Rectal smooth muscle tissue (tissue), 1 donor: ENCODE measurements around the gene SCAF1.

Experiments
- H3K27ac ChIP-seq: one replicate; pipeline ENCODE4 v1.7.0; 2013; ENCODE audit warnings: low read depth, low read length, inconsistent platforms
- H3K27me3 ChIP-seq: one replicate; pipeline ENCODE4 v1.7.0; 2013; ENCODE audit warnings: low read length; ENCODE audit not compliant: control insufficient read depth, insufficient read depth
- H3K36me3 ChIP-seq: one replicate; pipeline ENCODE4 v1.7.0; 2013; ENCODE audit warnings: low read length; ENCODE audit not compliant: control insufficient read depth, insufficient read depth
- H3K4me1 ChIP-seq: one replicate; pipeline ENCODE4 v1.7.0; 2013; ENCODE audit warnings: low read length; ENCODE audit not compliant: control insufficient read depth, insufficient read depth
- H3K4me3 ChIP-seq: one replicate; pipeline ENCODE4 v1.7.0; 2013; ENCODE audit warnings: low read length
- H3K9ac ChIP-seq: one replicate; pipeline ENCODE4 v1.7.0; 2013; ENCODE audit warnings: low read length

The SCAF1 gene

DNA sequence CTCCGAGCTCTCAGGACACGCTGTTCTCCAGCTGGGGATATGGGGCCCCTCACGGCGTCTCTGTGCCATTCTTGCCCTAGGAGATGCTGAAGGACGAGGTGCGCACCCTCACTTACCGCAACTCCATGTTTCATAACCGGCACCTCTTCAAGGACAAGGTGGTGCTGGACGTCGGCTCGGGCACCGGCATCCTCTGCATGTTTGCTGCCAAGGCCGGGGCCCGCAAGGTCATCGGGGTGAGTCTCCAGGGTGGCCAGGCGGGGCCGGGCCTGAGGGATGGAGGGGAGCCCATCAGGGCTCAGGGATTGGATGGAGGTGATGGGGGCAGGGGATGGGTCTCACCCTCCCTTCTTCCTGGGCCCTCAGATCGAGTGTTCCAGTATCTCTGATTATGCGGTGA is 39.8 kb downstream of the SCAF1 start:
- peaks cover 23% of the 10 kb centered on the region for H3K36me3 ChIP-seq
- H3K27me3 ChIP-seq = no peaks in the 10 kb centered on the region
- peaks cover 6% of the 10 kb centered on the region for H3K4me1 ChIP-seq
- no peak overlapping the region for H3K9ac ChIP-seq
- no peak overlapping the region for H3K27ac ChIP-seq
- H3K4me3 ChIP-seq = no peak overlapping the region

DNA sequence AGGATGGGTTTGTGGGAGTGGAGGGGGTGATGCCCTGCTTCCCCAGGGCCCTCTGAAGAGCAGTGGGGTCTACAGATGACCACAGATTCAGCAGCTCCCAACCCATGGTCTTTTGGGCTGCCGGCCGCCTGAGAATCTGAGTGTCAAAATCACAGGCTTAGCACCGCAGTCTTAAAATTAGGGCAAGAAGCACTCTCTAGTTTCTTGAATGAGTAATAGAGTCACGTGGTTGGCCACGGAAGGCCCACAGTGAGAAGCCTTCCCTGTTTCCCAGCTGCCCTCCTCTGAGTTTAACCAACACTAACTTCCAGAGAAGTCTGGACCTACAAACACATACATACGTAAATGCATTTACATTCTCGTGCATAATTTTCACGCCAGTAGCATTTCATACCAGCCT is 40.3 kb downstream of the SCAF1 start:
- H3K9ac ChIP-seq = no peak overlapping the region
- H3K36me3 ChIP-seq = peaks cover 23% of the 10 kb centered on the region
- no peak overlapping the region for H3K4me3 ChIP-seq
- no peak overlapping the region for H3K27ac ChIP-seq
- H3K27me3 ChIP-seq = no peaks in the 10 kb centered on the region
- peaks cover 6% of the 10 kb centered on the region for H3K4me1 ChIP-seq

DNA sequence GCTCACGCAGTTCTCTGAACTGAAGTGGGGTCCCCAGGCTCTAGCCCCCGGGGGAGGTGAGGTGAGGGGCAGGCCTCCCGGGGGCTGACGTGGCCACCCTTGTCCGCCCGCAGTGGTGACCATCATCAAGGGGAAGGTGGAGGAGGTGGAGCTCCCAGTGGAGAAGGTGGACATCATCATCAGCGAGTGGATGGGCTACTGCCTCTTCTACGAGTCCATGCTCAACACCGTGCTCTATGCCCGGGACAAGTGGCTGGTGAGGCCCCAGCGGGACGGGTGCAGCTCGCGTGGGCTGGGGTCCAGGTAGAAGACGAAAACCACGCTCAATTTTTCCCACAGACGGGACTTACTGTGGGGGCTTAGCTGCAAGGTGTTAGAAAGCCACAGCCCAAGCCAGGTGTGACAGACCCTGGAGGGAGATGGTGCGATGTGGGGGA is 41.8 kb downstream of the SCAF1 start:
- Histone ChIP-seq H3K4me3 (no peak overlapping the region), H3K27ac (no peak overlapping the region), H3K36me3 (peaks cover 25% of the 10 kb centered on the region), H3K9ac (no peak overlapping the region), H3K27me3 (no peaks in the 10 kb centered on the region), H3K4me1 (peaks cover 4% of the 10 kb centered on the region)

GRCh38 chr19:49684251-49684982 is 42.4 kb downstream of the SCAF1 start:
- Histone ChIP-seq H3K9ac (no peak overlapping the region), H3K4me1 (peaks cover 4% of the 10 kb centered on the region), H3K36me3 (peaks cover 25% of the 10 kb centered on the region), H3K27ac (no peak overlapping the region), H3K27me3 (peaks cover under 1% of the 10 kb centered on the region), H3K4me3 (no peak overlapping the region)

- Histone ChIP-seq H3K9ac (no peak overlapping the region), H3K36me3 (peaks cover 25% of the 10 kb centered on the region), H3K4me3 (no peak overlapping the region), H3K4me1 (peaks cover 8% of the 10 kb centered on the region), H3K27ac (no peak overlapping the region), H3K27me3 (peaks cover 7% of the 10 kb centered on the region)
Observed at GRCh38 chr19:49684983-49685553, 43.1 kb downstream of the SCAF1 start.

- Histone ChIP-seq H3K27ac (no peak overlapping the region), H3K4me3 (no peak overlapping the region), H3K4me1 (peaks cover 7% of the 10 kb centered on the region), H3K36me3 (peaks cover 25% of the 10 kb centered on the region), H3K9ac (no peak overlapping the region), H3K27me3 (peaks cover 10% of the 10 kb centered on the region)
Observed at GRCh38 chr19:49685845-49686332, 43.9 kb downstream of the SCAF1 start.

GRCh38 chr19:49686503-49687088 is 44.6 kb downstream of the SCAF1 start:
- H3K36me3 ChIP-seq = peaks cover 25% of the 10 kb centered on the region
- H3K4me1 ChIP-seq = peaks cover 7% of the 10 kb centered on the region
- no peak overlapping the region for H3K4me3 ChIP-seq
- no peak overlapping the region for H3K27ac ChIP-seq
- H3K27me3 ChIP-seq = peaks cover 10% of the 10 kb centered on the region
- no peak overlapping the region for H3K9ac ChIP-seq

- Histone ChIP-seq H3K27ac (no peak overlapping the region), H3K27me3 (peaks cover 10% of the 10 kb centered on the region), H3K9ac (no peak overlapping the region), H3K4me3 (no peak overlapping the region), H3K36me3 (peaks cover 20% of the 10 kb centered on the region), H3K4me1 (peaks cover 7% of the 10 kb centered on the region)
Observed at GRCh38 chr19:49687150-49687549, 45.1 kb downstream of the SCAF1 start.

DNA sequence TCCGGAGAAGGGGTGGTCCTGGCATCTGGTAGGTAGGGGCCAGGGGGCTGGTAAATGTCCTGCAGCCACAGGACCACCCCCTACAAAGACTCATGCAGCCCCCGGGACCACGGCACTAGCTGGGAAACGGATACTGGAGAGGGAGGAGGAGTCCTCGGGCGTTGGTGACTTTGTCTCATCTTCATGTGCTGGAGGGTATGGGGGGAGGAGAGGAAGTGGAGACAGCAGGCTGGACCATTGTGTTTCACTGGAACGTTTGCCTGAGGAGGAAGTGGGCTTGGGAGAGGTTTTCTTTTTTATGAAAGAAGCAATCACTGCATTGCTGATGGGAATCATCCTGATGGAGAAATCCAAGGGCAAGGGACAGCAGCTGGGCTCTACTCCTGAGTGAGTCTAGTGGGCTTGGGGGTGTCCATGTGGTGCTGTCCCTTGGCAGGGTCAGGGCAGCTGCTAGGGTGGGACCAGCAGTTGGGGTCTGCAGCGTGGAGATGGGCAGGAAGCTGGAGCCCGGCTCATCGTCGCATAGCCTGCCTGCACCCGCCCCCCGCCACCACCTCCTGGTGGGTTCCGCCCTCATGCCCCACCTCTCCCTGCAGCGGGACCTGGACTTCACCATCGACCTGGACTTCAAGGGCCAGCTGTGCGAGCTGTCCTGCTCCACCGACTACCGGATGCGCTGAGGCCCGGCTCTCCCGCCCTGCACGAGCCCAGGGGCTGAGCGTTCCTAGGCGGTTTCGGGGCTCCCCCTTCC is 45.7 kb downstream of the SCAF1 start:
- H3K27me3 ChIP-seq = peaks cover 10% of the 10 kb centered on the region
- no peak overlapping the region for H3K9ac ChIP-seq
- no peak overlapping the region for H3K27ac ChIP-seq
- peaks cover 17% of the 10 kb centered on the region for H3K36me3 ChIP-seq
- no peak overlapping the region for H3K4me3 ChIP-seq
- H3K4me1 ChIP-seq = peaks cover 7% of the 10 kb centered on the region

DNA sequence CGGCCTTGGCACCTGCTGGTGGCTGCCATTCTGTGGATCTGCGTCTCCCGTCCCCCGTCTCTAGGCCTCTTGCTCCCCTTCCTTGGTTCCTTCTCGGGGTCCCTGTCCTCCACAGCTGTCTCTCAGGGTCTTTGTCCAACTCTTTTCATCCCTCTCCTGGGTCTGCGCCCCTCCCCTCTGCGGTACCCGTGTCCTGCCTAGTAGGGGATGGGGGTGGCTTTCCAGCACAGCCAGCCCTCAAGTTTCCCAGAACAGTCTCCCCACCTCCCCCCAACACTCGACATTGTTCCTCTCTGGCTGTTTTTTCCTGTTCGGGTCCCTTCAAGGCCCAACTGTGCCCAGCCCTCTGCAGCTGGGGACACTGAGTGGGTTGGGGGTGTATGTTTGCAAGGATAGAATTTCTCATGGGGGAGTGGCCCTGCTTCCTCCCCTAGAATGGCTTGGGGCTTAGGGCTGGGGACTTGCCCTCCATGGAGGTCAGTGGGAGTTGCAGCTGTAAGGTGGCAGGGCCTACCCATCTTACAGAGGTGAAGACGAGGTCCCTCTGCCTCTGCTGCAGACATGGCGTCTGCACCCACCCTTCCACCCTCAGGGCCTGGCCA is 46.6 kb downstream of the SCAF1 start:
- Histone ChIP-seq H3K9ac (no peak overlapping the region), H3K4me1 (peaks cover 7% of the 10 kb centered on the region), H3K36me3 (peaks cover 15% of the 10 kb centered on the region), H3K4me3 (no peak overlapping the region), H3K27me3 (peaks cover 10% of the 10 kb centered on the region), H3K27ac (no peak overlapping the region)

DNA sequence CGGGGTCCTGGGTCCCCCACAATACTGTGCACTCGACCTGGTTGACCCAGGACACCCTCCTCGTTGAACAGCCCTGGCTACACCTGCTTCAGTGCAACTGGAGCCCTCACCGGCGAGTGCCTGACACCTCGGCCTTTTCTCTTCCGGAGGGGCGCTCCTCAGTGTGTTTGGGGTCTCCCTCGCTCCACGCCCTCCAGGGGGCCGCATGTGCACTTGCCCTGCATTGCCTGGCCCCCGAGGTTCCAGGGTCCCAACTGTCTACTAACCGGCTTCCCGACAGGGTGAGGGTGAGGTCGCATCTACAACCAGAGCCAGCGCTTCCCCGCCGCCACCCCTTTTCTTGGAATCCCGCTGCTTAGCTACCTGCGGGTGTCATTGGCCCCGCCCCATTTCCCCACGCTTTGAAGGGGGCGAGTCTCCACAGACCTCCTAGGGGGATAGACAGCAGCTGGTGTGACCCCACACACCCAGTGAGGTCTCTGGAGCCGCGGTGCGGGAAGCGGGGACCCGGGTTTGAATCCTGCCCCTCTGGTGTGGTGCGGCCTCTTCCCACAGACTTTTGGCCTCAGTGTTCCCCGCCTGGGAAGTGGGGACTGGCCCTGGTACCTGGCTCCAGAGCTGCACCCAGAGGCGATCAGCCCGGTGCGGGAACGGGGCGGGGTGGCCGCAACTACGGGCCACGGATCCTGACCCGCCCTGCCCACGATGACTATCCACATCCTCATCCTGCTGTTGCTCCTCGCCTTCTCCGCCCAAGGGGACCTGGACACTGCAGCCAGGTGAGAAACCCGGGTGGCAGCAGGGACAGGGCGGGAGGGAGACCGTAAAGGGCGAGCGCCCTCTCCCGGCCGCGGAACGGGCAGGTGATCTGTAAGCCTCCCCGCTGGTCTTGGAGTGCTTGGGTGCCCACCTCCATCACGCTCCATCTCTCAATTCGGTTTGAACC is 47.4 kb downstream of the SCAF1 start, which contains the start of gene ADM5:
TSS of gene ADM5 (plus strand) at position 462 of the 946 bp plus-strand sequence. CDS start at position 706, 244 bp downstream.
- peaks cover 8% of the 10 kb centered on the region for H3K36me3 ChIP-seq
- H3K27me3 ChIP-seq = peaks cover 10% of the 10 kb centered on the region
- peaks cover 7% of the 10 kb centered on the region for H3K4me1 ChIP-seq
- no peak within 1 kb of the TSS for H3K27ac ChIP-seq
- peak within 1 kb of the TSS; percentile 46 for H3K4me3 ChIP-seq
- no peak within 1 kb of the TSS for H3K9ac ChIP-seq
